GM12878 (cell line): ENCODE data around the gene ZMYM3. TPM values are rescaled to one million over a fixed set of nuclear protein-coding genes. Genes with fewer than 3 reads are reported as not detected.
A peak's percentile ranks its signal among the peaks of the same experiment; 100 is the strongest.

Experiments used
- BCLAF1 ChIP-seq: fragments of 450-650 bp; IDR thresholded peaks from 2 replicates; pipeline ENCODE4 v1.6.1; 2017; ENCODE audit warnings: antibody characterized with exemption, mild to moderate bottlenecking, moderate library complexity
- BRCA1 ChIP-seq: IDR thresholded peaks from 2 replicates; pipeline ENCODE4 v1.6.1; 2011; ENCODE audit warnings: low read depth, low read length, improper control_type of control experiment
- CBX5 ChIP-seq: sonication (generic); IDR thresholded peaks from 2 replicates; pipeline ENCODE4 v1.6.1; 2016; ENCODE audit warnings: low read depth, moderate library complexity, mild to moderate bottlenecking, inconsistent platforms
- CHD4 ChIP-seq: fragments of 200-600 bp; sonication (generic); IDR thresholded peaks from 2 replicates; pipeline ENCODE4 v1.6.1; 2016; ENCODE audit warnings: mild to moderate bottlenecking
- EZH2 ChIP-seq: IDR thresholded peaks from 2 replicates; pipeline ENCODE4 v1.6.1; 2012; ENCODE audit warnings: low read depth, mild to moderate bottlenecking, control low read depth, inconsistent platforms, low read length, borderline replicate concordance; ENCODE audit not compliant: control insufficient read depth
- IKZF2 ChIP-seq, 2 experiments: fragments of 450-650 bp; IDR thresholded peaks; 2 replicates each; pipeline ENCODE4 v1.6.1; 2017; ENCODE audit warnings: mild to moderate bottlenecking in 2 of 2, moderate library complexity in 2 of 2
- REST ChIP-seq: IDR thresholded peaks from 2 replicates; pipeline ENCODE4 v1.6.1; 2012; ENCODE audit warnings: mild to moderate bottlenecking, low read depth, low read length
- SIN3A ChIP-seq: IDR thresholded peaks from 2 replicates; pipeline ENCODE4 v1.6.1; 2012; ENCODE audit warnings: low read depth, low read length, improper control_type of control experiment
- SIX5 ChIP-seq: IDR thresholded peaks from 2 replicates; pipeline ENCODE4 v1.6.1; 2011; ENCODE audit warnings: mild to moderate bottlenecking, low read depth, low read length, moderate library complexity; ENCODE audit not compliant: severe bottlenecking
- SPI1 ChIP-seq: IDR thresholded peaks from 2 replicates; pipeline ENCODE4 v1.6.1; 2011; ENCODE audit warnings: low read depth, mild to moderate bottlenecking, low read length, moderate library complexity, borderline replicate concordance; ENCODE audit not compliant: insufficient read depth
- STAT3 ChIP-seq: IDR thresholded peaks from 2 replicates; pipeline ENCODE4 v1.6.1; 2011; ENCODE audit warnings: low read depth, low read length, improper control_type of control experiment
- TARDBP ChIP-seq: IDR thresholded peaks from 2 replicates; pipeline ENCODE4 v1.6.1; 2016; ENCODE audit warnings: borderline replicate concordance
- TCF7 ChIP-seq: IDR thresholded peaks from 2 replicates; pipeline ENCODE4 v1.6.1; 2014; ENCODE audit warnings: antibody characterized with exemption, borderline replicate concordance
- ZNF24 ChIP-seq: fragments of 450-650 bp; IDR thresholded peaks from 2 replicates; pipeline ENCODE4 v1.6.1; 2017; ENCODE audit warnings: antibody characterized with exemption, mild to moderate bottlenecking
- ZNF592 ChIP-seq: fragments of 450-650 bp; IDR thresholded peaks from 2 replicates; pipeline ENCODE4 v1.6.1; 2017; ENCODE audit warnings: mild to moderate bottlenecking, moderate library complexity
- ZSCAN29 ChIP-seq: fragments of 450-650 bp; IDR thresholded peaks from 2 replicates; pipeline ENCODE4 v1.6.1; 2017; ENCODE audit warnings: mild to moderate bottlenecking, moderate library complexity
- polyA plus RNA-seq, 11 experiments: library from polyadenylated mRNA; depleted of rRNA in 4 of 11; unstranded in 6 of 11; stranded (reverse) in 5 of 11; fragments of >200 nt; fragmentation: Nextera tagmentation in 4 of 11; fragmentation: Illumina TruSeq in 1 of 11; extraction: Ambion mirVana in 4 of 11; extraction: Trizol in 1 of 11; gene quantifications; 1 replicate in 1 of 11; 2 replicates in 10 of 11; pipeline versions ENCODE4 v1.2.1 to v1.2.3, GENCODE V29; 2011 to 2016; ENCODE audit warnings: inconsistent platforms in 2 of 11, missing spikeins in 2 of 11, low read depth in 1 of 11
- total RNA-seq, 4 experiments: library from RNA; depleted of rRNA in 3 of 4; stranded (reverse); fragments of >200 nt in 3 of 4; fragmentation: Illumina TruSeq in 1 of 4; extraction: Trizol in 1 of 4; gene quantifications; 2 replicates each; pipeline versions ENCODE4 v1.2.1 to v1.2.3, GENCODE V29; 2013 to 2021
- TF ChIP-seq, protein P1 (sequence below): fragments of 450-650 bp; formaldehyde crosslinking; IDR thresholded peaks from 2 replicates; pipeline ENCODE4 v1.4.0; 2020; ENCODE audit warnings: mild to moderate bottlenecking, moderate library complexity

The ZMYM3 gene
- total and polyA plus RNA-seq, 10 of the 15 experiments (the other 5 are each of a cell fraction or from before 2014, with no cell fraction given) = 2.3 to 28.1 (median 12.3) TPM

- TF ChIP-seq, protein P1, sequence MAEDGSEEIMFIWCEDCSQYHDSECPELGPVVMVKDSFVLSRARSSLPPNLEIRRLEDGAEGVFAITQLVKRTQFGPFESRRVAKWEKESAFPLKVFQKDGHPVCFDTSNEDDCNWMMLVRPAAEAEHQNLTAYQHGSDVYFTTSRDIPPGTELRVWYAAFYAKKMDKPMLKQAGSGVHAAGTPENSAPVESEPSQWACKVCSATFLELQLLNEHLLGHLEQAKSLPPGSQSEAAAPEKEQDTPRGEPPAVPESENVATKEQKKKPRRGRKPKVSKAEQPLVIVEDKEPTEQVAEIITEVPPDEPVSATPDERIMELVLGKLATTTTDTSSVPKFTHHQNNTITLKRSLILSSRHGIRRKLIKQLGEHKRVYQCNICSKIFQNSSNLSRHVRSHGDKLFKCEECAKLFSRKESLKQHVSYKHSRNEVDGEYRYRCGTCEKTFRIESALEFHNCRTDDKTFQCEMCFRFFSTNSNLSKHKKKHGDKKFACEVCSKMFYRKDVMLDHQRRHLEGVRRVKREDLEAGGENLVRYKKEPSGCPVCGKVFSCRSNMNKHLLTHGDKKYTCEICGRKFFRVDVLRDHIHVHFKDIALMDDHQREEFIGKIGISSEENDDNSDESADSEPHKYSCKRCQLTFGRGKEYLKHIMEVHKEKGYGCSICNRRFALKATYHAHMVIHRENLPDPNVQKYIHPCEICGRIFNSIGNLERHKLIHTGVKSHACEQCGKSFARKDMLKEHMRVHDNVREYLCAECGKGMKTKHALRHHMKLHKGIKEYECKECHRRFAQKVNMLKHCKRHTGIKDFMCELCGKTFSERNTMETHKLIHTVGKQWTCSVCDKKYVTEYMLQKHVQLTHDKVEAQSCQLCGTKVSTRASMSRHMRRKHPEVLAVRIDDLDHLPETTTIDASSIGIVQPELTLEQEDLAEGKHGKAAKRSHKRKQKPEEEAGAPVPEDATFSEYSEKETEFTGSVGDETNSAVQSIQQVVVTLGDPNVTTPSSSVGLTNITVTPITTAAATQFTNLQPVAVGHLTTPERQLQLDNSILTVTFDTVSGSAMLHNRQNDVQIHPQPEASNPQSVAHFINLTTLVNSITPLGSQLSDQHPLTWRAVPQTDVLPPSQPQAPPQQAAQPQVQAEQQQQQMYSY (CRISPR knock-in tag) = no peak
- no peak for TF ChIP-seq CBX5
- no peak for TF ChIP-seq ZNF24
- TF ChIP-seq CHD4 = no peak
- TF ChIP-seq BCLAF1 = no peak
- TF ChIP-seq BRCA1 = no peak
- TF ChIP-seq SPI1 = peak; percentile 88
- no peak for TF ChIP-seq SIN3A
- no peak for TF ChIP-seq REST
- no peak for TF ChIP-seq SIX5
- no peak for TF ChIP-seq STAT3
- no peak for TF ChIP-seq EZH2
- TF ChIP-seq TARDBP = no peak
- no peak for TF ChIP-seq TCF7
- TF ChIP-seq IKZF2 (IDR thresholded peaks at IDR 0.05) = peak in 1 of 2 experiments; percentile 62; a peak in 2 of 4 replicates
- no peak for TF ChIP-seq ZSCAN29
- no peak for TF ChIP-seq ZNF592
These were observed 55.9 kb downstream of the ZMYM3 start (continued) for GRCh38 chrX:71198066-71198465.
